Measurements from ENCODE around the gene SEPTIN3.

The SEPTIN3 gene

GRCh38 chr22:41964112-41964491, 5.1 kb upstream of the SEPTIN3 start:
- TF ChIP-seq, protein P1, sequence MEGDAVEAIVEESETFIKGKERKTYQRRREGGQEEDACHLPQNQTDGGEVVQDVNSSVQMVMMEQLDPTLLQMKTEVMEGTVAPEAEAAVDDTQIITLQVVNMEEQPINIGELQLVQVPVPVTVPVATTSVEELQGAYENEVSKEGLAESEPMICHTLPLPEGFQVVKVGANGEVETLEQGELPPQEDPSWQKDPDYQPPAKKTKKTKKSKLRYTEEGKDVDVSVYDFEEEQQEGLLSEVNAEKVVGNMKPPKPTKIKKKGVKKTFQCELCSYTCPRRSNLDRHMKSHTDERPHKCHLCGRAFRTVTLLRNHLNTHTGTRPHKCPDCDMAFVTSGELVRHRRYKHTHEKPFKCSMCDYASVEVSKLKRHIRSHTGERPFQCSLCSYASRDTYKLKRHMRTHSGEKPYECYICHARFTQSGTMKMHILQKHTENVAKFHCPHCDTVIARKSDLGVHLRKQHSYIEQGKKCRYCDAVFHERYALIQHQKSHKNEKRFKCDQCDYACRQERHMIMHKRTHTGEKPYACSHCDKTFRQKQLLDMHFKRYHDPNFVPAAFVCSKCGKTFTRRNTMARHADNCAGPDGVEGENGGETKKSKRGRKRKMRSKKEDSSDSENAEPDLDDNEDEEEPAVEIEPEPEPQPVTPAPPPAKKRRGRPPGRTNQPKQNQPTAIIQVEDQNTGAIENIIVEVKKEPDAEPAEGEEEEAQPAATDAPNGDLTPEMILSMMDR (IDR thresholded peaks at IDR 0.05), result no peak

- TF ChIP-seq, protein P1 (IDR thresholded peaks at IDR 0.05), result no peak
Observed at GRCh38 chr22:41966225-41966606, 3.0 kb upstream of the SEPTIN3 start.

- TF ChIP-seq, protein P1 (IDR thresholded peaks at IDR 0.05), result peak; percentile 31
Observed at GRCh38 chr22:41966607-41967240, 2.5 kb upstream of the SEPTIN3 start.

- TF ChIP-seq, protein P1 (IDR thresholded peaks at IDR 0.05), result no peak
Observed at GRCh38 chr22:41968601-41969000, 642 bp upstream of the SEPTIN3 start.

DNA sequence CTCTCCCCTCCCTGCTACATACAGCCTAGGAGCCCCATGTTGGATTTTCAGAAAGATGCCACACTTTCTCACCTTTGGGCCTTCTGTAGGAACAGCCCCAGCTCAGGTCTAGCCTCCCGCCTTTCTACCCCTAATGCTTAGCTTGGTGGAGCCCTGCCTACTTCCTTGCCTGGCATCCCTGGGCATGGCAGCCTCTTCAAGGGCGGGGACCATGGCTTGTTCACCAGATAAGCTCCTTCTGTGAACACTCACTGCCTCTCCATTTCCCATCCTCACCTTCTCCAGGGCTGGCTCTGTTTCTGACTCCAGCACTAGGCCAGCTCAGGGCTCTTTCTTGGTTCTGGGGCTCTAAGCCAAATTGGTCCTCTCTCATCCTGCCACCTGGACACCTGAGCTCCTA, 1.4 kb downstream of the SEPTIN3 start:
- TF ChIP-seq, protein P1 (IDR thresholded peaks at IDR 0.05), result no peak

- TF ChIP-seq, protein P1 (IDR thresholded peaks at IDR 0.05), result no peak
Observed at GRCh38 chr22:41971431-41971830, 2.2 kb downstream of the SEPTIN3 start.

DNA sequence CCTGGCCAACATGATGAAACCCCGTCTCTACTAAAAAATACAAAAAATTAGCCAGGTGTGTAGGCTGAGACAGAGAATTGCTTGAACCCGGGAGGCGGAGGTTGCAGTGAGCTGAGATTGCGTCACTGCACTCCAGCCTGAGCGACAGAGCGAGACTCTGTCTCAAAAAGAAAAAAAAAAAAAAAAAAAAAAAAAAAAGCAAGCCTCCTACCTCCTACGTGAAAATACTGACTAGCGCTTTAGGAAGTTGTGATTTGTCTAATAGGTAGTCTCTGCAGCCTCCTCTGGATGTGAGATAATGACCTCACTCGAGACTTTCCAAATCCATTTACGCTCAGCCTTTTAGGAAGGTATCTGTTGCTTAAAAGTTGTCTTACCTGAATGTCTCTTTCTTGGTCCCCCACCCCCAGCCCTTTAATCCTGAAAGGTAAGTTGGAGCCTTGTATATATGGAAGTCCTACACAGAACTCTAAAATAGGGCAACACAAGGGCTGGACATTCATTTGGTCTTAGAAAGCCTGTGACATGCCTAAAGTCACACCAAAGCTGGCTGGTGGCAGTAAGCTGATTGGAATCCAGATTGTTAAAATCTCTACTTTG, 5.5 kb downstream of the SEPTIN3 start:
- TF ChIP-seq, protein P1 (IDR thresholded peaks at IDR 0.05), result no peak
